Neural cell (in vitro differentiated cells): ENCODE data around the gene CCDC174.

ENCODE experiments used
- RAD21 ChIP-seq: fragments of 450-650 bp; conservative IDR thresholded peaks from 2 replicates; pipeline ENCODE4 v1.6.1; 2014; ENCODE audit warnings: antibody characterized with exemption, mild to moderate bottlenecking, moderate library complexity
- SMC3 ChIP-seq: fragments of 450-650 bp; conservative IDR thresholded peaks from 2 replicates; pipeline ENCODE4 v1.6.1; 2014; ENCODE audit warnings: antibody characterized with exemption, mild to moderate bottlenecking, moderate library complexity; ENCODE audit not compliant: poor library complexity

GRCh38 chr3:14672588-14672987 is 21.0 kb downstream of the CCDC174 start:
- TF ChIP-seq SMC3 (no peak), RAD21 (no peak)
